ENCODE measurements around the gene TMED8.

TMED8 gene

DNA sequence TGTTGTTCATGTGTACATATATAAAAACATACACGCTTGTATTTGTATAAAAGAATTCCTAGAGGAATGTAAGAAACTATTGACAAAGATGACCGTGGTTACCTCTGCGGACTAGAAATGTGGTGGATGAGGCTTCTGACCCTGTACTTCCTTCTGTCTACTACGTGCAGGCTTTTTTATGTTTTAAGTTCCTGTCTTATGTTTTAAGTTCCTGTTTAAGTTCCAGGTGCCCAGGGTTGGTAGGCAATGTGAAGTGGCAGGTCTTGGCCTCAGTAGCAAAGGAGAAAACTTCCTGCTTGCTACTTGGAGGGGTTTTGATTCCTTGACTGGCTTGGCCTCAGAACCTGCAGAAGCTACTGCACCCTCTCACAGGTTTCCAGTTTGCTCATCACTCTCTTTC lies 67.8 kb downstream of the TMED8 start:
- Histone ChIP-seq H3K9me3 (ENCODE audit: control insufficient read depth, insufficient read depth, low read length) (no peaks in the 10 kb centered on the region), H3K36me3 (ENCODE audit: insufficient read depth, low read length) (no peaks in the 10 kb centered on the region), H3K4me1 (ENCODE audit: insufficient read depth, low read length) (peaks cover 28% of the 10 kb centered on the region), H3K9ac (ENCODE audit: low read depth, low read length) (no peak overlapping the region)

- Histone ChIP-seq H3K9ac (ENCODE audit: low read depth, low read length) (no peak overlapping the region), H3K36me3 (ENCODE audit: insufficient read depth, low read length) (no peaks in the 10 kb centered on the region), H3K9me3 (ENCODE audit: control insufficient read depth, insufficient read depth, low read length) (no peaks in the 10 kb centered on the region), H3K4me1 (ENCODE audit: insufficient read depth, low read length) (peaks cover 28% of the 10 kb centered on the region)
Observed at GRCh38 chr14:77306851-77307496, 69.9 kb downstream of the TMED8 start.

DNA sequence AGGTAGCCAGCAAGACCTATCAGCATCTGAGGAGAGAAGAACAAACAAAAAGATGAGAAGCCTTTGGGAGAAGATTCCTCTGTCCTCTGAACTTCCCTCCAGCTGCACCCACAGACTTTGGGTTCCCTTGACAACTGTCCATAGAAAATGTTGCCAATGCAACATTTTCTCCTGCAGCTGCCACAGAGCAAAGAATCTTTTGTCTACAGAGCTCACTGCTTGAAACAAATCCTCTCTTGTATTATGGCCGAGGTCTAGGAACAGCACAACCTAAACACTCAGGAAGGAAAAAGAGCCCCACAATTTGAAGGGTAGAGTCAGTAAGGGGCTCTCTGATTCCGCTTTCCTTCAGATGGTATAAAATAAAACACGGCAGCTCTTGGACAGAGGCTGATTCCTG lies 70.5 kb downstream of the TMED8 start:
- Histone ChIP-seq H3K9ac (ENCODE audit: low read depth, low read length) (no peak overlapping the region), H3K9me3 (ENCODE audit: control insufficient read depth, insufficient read depth, low read length) (no peaks in the 10 kb centered on the region), H3K4me1 (ENCODE audit: insufficient read depth, low read length) (peaks cover 32% of the 10 kb centered on the region), H3K36me3 (ENCODE audit: insufficient read depth, low read length) (no peaks in the 10 kb centered on the region)

- no peaks in the 10 kb centered on the region for H3K9me3 ChIP-seq (ENCODE audit: control insufficient read depth, insufficient read depth, low read length)
- H3K9ac ChIP-seq (ENCODE audit: low read depth, low read length) = no peak overlapping the region
- H3K36me3 ChIP-seq (ENCODE audit: insufficient read depth, low read length) = no peaks in the 10 kb centered on the region
- peaks cover 32% of the 10 kb centered on the region for H3K4me1 ChIP-seq (ENCODE audit: insufficient read depth, low read length)
Observed at GRCh38 chr14:77305696-77306095, 71.2 kb downstream of the TMED8 start.

DNA sequence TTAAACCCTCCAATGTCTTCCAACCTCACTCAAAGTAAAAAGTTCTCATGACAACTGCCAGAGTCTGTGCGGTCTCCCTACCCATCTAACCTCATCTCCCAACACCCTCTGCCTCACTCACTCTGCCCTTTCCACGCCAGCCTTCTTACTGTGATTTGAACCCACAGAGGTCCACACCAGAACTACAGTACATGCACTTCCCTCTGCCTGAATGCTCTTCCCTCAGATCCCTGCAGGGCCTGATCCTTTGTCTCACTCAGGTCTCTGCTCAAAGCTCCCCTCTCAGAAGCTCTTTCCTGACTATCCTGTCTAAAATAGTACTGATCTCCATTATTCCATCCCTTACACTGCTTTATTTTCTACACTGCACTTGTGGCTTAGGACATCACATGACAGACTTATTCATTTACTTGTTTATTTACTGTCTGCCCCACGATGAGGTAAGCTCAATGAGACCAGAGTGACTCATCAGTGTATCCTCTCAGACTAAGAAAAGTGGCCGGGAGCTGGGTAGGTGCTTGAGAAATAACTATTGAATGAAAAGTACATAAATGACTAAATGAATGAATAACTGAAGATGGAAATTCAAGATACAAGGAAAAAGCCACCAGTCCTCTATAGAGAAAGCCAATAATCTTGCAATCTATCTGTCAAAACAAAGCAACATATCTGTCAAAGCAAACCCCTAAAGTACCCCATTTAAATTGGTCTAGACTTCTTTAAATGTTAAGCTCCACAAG lies 73.3 kb downstream of the TMED8 start:
- Histone ChIP-seq H3K9me3 (ENCODE audit: control insufficient read depth, insufficient read depth, low read length) (no peaks in the 10 kb centered on the region), H3K36me3 (ENCODE audit: insufficient read depth, low read length) (no peaks in the 10 kb centered on the region), H3K4me1 (ENCODE audit: insufficient read depth, low read length) (peaks cover 32% of the 10 kb centered on the region), H3K9ac (ENCODE audit: low read depth, low read length) (no peak overlapping the region)

GRCh38 chr14:77302926-77303325 lies 74.0 kb downstream of the TMED8 start:
- H3K36me3 ChIP-seq (ENCODE audit: insufficient read depth, low read length) = no peaks in the 10 kb centered on the region
- H3K4me1 ChIP-seq (ENCODE audit: insufficient read depth, low read length) = peaks cover 32% of the 10 kb centered on the region
- H3K9ac ChIP-seq (ENCODE audit: low read depth, low read length) = no peak overlapping the region
- no peaks in the 10 kb centered on the region for H3K9me3 ChIP-seq (ENCODE audit: control insufficient read depth, insufficient read depth, low read length)

DNA sequence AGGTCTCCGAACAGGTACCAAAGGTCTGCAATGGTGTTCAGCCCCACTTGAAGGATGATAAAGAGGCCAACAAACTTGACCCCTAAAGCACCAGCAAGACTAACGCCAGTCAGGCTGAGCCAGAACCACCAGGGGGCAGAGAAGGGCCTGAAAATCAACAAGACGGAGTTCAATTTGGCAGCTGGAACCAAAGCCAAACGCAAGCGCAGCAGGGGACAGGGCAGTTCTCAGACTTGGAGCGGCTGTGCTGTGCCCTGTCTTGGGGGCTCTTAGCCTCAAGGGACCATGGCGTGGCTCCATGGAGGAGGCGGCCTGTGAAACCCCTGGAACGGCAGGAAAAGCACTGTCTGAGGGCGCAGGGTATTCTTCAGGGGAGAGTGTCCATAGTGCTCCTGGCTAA lies 75.8 kb downstream of the TMED8 start:
- no peak overlapping the region for H3K9ac ChIP-seq (ENCODE audit: low read depth, low read length)
- H3K4me1 ChIP-seq (ENCODE audit: insufficient read depth, low read length) = peaks cover 21% of the 10 kb centered on the region
- no peaks in the 10 kb centered on the region for H3K9me3 ChIP-seq (ENCODE audit: control insufficient read depth, insufficient read depth, low read length)
- no peaks in the 10 kb centered on the region for H3K36me3 ChIP-seq (ENCODE audit: insufficient read depth, low read length)

- no peak overlapping the region for H3K9ac ChIP-seq (ENCODE audit: low read depth, low read length)
- H3K36me3 ChIP-seq (ENCODE audit: insufficient read depth, low read length) = no peaks in the 10 kb centered on the region
- no peaks in the 10 kb centered on the region for H3K9me3 ChIP-seq (ENCODE audit: control insufficient read depth, insufficient read depth, low read length)
- H3K4me1 ChIP-seq (ENCODE audit: insufficient read depth, low read length) = peaks cover 21% of the 10 kb centered on the region
Observed at GRCh38 chr14:77299771-77300170, 77.1 kb downstream of the TMED8 start.

GRCh38 chr14:77296906-77297305 lies 80.0 kb downstream of the TMED8 start:
- Histone ChIP-seq H3K4me1 (ENCODE audit: insufficient read depth, low read length) (peaks cover 4% of the 10 kb centered on the region; the same call in 1 of the 2 replicates), H3K9me3 (ENCODE audit: control insufficient read depth, insufficient read depth, low read length) (no peaks in the 10 kb centered on the region), H3K36me3 (ENCODE audit: insufficient read depth, low read length) (no peaks in the 10 kb centered on the region), H3K9ac (ENCODE audit: low read depth, low read length) (no peak overlapping the region)

- H3K9me3 ChIP-seq (ENCODE audit: control insufficient read depth, insufficient read depth, low read length) = no peaks in the 10 kb centered on the region
- no peak overlapping the region for H3K9ac ChIP-seq (ENCODE audit: low read depth, low read length)
- H3K36me3 ChIP-seq (ENCODE audit: insufficient read depth, low read length) = no peaks in the 10 kb centered on the region
- no peaks in the 10 kb centered on the region for H3K4me1 ChIP-seq (ENCODE audit: insufficient read depth, low read length)
Observed at GRCh38 chr14:77296155-77296554, 80.7 kb downstream of the TMED8 start.

DNA sequence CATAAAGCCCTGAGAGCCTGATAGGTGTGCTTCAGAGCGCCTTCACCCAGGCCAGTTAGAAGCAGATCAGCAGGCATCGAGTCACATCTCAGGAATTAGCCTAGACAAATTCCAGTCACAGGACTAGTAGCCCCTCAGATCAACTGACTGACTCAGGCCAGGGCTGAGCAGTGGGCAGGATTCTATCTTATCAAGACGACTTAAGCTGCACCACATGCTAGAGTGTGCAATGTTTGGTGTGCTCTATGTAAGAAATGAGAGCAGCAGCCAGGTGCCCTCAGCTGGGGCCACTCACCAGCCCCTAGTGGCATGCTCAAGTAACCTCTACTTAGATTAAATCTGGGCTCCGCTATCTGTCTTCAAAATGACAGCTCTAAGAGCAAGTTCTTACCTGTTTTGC lies 86.2 kb downstream of the TMED8 start:
- Histone ChIP-seq H3K9ac (ENCODE audit: low read depth, low read length) (no peak overlapping the region), H3K36me3 (ENCODE audit: insufficient read depth, low read length) (no peaks in the 10 kb centered on the region; the same call in 1 of the 2 replicates), H3K4me1 (ENCODE audit: insufficient read depth, low read length) (peaks cover 5% of the 10 kb centered on the region; the same call in 1 of the 2 replicates), H3K9me3 (ENCODE audit: control insufficient read depth, insufficient read depth, low read length) (no peaks in the 10 kb centered on the region)

DNA sequence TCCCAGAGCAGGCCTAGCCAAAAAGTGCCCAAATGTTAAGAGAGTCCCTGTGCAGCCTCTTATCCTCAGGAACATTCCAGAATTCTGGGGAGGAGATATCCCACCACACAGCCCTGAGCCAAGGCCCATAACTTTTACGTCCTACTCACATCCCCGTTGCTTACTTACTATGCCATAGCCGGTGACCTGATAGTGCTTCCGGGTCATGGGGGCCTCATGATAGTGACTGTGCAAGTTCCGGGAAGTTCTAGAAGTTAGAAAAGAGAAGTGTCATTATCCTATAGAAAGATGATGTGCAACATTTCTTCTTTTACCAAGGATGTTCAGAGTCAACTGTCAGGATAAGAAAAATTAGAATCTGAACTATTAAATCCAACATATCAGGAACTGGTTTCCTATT lies 90.3 kb downstream of the TMED8 start:
- no peak overlapping the region for H3K9ac ChIP-seq (ENCODE audit: low read depth, low read length)
- H3K36me3 ChIP-seq (ENCODE audit: insufficient read depth, low read length) = peaks cover 4% of the 10 kb centered on the region
- peaks cover 5% of the 10 kb centered on the region; the same call in 1 of the 2 replicates for H3K4me1 ChIP-seq (ENCODE audit: insufficient read depth, low read length)
- no peaks in the 10 kb centered on the region for H3K9me3 ChIP-seq (ENCODE audit: control insufficient read depth, insufficient read depth, low read length)
